Measurements from ENCODE around the gene EXOC3L4. TPM values are rescaled to one million over a fixed set of nuclear protein-coding genes. Genes with fewer than 3 reads are reported as not detected.

The EXOC3L4 gene
- 0.48 TPM in 1 of 2 replicates, not detected in the other for total RNA-seq

DNA sequence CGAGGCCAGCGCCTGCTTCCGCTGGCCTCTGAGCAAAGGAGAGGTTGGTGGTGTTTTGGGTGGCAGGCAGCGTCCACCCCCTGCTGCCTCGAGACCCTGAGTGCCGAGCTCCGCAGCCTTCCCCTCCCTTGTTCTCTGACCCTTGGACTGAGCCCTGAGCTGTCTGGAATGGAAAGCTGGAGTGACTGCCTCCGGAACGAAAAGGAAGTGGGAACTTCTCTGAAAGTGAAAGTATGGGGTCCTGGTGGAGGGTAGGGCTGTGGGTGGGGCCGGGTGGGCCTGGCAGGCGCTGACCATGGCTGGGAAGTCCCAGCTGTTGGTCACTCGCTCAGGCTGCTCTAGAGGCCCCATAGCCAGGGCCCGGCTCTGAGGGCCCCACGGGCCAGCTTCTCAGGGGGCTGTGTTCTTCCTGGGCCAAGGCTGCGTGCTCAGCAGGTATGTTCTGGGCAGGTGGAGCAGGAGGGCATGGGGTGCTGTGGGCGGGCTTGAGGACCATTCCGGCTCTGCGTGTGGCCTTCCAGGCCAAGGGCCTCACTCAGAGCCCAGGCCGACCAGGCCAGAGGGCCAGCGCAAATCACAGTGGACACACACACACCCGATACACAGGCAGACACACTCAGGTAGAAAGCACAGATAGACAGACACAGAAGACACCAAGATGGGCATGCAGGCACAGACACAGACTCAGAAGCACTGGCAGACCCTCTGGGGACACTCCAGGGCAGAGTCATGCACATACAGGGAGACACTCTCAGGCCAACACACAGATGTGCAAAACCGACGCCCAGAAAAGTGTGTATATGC is at the start of gene EXOC3L4:
EXOC3L4 (plus strand) TSS at position 320 of the 804 bp plus-strand sequence. CDS start 5,495 bp downstream, outside the sequence.

DNA sequence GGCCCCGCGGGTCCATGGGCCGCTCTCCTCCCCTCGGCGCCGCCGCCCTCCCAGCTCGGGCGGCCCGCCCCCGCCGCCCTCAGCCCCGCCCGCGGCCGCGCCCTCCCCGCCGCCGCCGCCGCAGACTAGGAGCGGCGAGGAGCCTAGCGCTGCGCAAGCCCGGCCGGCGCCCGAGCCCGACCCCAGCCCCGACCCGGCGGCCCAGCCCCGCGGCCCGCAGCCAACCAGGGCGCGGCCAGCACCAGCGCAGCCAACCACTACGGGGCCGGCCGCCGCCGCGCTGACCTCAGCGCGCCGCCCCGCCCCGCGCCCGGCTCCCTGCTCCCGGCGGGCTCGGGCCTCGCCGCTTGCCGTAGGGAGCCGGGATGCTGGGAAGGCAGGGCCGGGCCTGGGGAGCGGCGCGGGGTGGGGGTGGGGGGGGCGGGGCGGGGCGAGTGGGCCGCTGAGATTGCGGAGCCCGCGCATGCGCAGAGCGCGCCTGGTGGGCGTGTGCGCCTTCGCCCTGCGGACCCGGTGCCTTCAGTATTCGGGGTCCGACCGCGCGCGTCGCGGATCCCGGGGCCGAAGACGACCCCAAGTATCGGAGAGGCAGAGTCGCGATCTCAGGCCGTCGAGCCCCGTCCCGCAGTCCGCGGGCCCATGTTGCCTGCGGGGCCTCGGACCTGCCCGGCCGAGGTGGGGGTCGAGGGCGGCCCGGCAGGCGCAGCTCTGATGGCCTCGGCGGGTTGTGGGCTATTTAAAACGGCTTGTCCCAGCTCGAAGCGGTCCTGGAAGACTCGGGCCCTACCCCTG is 37.0 kb upstream of the EXOC3L4 start, which contains the start of gene CDC42BPB:
CDC42BPB (minus strand) TSS at position 178 of the 792 bp plus-strand sequence. CDS start 376 bp downstream, outside the sequence.

DNA sequence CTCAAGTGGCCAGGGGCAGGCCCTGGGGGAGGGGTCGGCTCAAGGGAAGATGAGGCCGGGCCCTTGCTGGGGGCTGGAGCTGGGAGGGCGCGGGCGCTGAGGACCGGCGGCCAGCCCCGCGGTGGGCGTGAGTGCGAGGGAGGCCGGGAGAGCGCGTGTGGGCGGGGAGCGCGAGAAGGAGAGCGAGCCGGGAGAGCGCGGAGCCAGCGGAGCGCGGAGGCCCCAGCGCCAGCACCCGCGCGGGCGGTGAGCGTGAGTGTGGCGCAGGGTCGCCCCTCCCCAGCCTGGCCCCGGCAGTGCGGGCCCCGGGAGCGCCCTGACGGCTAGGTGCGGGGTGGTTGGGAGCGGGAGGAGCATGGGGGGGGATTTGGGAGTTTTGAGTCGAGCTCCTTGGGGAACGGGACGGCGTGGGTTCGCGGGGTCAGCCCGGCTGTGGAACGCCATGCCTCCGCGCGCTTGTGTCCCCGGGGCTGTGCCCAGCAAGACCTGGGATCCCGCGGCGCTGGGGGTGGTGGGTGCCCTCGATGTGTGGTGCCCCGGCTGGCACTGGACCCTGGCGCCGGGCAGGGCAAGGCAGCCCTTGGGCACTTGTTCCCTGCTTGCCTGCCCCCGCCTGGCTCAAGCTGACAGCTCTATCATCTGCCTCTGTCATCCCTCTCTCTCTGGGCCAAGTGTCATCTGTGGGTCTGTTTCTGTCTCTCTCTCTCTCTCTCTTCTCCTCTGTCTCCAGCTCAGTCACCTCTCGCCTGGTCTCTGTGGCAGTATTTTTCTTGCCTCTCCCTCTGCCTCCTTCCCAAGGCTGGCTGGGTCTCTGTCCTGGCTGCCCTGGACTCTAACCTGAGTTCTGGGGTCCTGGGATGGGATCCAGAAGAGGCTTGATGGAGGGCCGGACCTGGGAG is 10.3 kb upstream of the EXOC3L4 start, which contains the start of gene LBHD2:
LBHD2 (plus strand) TSS at position 190 of the 899 bp plus-strand sequence. CDS start 1,803 bp downstream, outside the sequence.

DNA sequence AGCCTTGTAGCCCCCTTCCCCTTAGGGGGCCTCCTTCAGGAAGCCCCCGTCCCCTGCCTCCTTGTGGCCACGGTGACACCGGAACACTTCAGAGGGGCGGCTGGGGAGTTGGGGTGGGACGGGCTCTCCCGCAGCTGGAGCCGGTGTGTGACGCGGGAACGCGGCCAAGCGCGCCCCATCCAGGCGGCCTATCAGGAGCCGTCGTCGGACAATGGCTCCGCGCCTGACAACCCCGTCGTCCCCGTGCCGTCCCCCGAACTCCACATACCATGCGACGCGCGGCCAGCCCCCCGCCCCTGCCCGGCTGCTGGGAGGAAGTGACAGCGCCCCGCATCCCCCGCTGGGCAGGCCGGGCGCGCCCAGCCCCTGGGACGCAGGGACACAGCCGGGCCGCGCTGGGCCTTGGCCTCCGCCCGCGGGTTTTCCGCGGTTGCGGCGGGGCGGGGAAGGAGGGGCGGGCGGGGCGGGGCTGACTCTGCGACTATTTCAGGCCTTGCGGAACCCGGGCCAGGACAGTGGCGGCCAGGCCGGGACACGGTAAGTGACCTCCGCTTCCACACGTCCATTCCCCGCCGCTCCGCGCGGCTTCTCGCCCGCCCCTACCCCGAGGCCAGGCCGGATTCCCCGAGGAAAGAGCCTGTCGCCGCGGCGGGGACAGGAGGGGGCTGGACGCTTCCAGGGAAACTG is 28.6 kb downstream of the EXOC3L4 start, which contains the start of gene TNFAIP2:
TNFAIP2 (plus strand) TSS at position 515 of the 687 bp plus-strand sequence. CDS start 2,997 bp downstream, outside the sequence.

Other genes with a start within 250 kb of the EXOC3L4 start
- gene AMN, start 172.1 kb upstream of the EXOC3L4 start, total RNA-seq = 0.96 and 4.7 TPM in 2 replicates
- gene CDC42BPB, start 37.2 kb upstream of the EXOC3L4 start, total RNA-seq = 92.1 and 92.5 TPM in 2 replicates
- gene LBHD2, start 10.5 kb upstream of the EXOC3L4 start, total RNA-seq = not detected in 2 replicates
- gene TNFAIP2, start 28.7 kb downstream of the EXOC3L4 start, total RNA-seq = 10.0 and 304 TPM in 2 replicates
- 85.5 and 116 TPM in 2 replicates for gene EIF5, start 239.5 kb downstream of the EXOC3L4 start, total RNA-seq

Data from tracheal epithelial cell (primary cell).